Progenitor cell of endocrine pancreas (in vitro differentiated cells): ENCODE data around the gene SNAPIN. TPM values are rescaled to one million over a fixed set of nuclear protein-coding genes. Genes with fewer than 3 reads are reported as not detected.

Experiments
- DNase-seq: peaks from one replicate; pipeline ENCODE4 v3.0.0; 2021; ENCODE audit warnings: low spot score; ENCODE audit not compliant: unreplicated experiment
- H3K27ac Mint-ChIP-seq: 2 replicates; pipeline ENCODE4 v1.8.0; 2021; ENCODE audit warnings: mild to moderate bottlenecking, moderate library complexity, mixed read lengths
- H3K27me3 Mint-ChIP-seq: 2 replicates; pipeline ENCODE4 v1.8.0; 2021; ENCODE audit warnings: mixed read lengths
- H3K36me3 Mint-ChIP-seq: 2 replicates; pipeline ENCODE4 v1.8.0; 2022; ENCODE audit warnings: mixed read lengths; ENCODE audit not compliant: insufficient read depth
- H3K4me1 Mint-ChIP-seq: 2 replicates; pipeline ENCODE4 v1.8.0; 2021; ENCODE audit warnings: low read depth, mixed read lengths
- H3K4me3 Mint-ChIP-seq: 2 replicates; pipeline ENCODE4 v1.8.0; 2021; ENCODE audit warnings: low read depth, mild to moderate bottlenecking, moderate library complexity, mixed read lengths
- H3K9me3 Mint-ChIP-seq: 2 replicates; pipeline ENCODE4 v1.8.0; 2021; ENCODE audit warnings: low read depth, mixed read lengths
- CTCF ChIP-seq: fragments of 200-600 bp; sonication (generic); IDR thresholded peaks from one replicate; pipeline ENCODE4 v1.5.0; 2021; ENCODE audit warnings: antibody characterized with exemption, mild to moderate bottlenecking; ENCODE audit not compliant: unreplicated experiment
- total RNA-seq: library from RNA; stranded (reverse); gene quantifications from 2 replicates; pipeline ENCODE4 v1.2.1, GENCODE V29; 2021

Gene SNAPIN
- total RNA-seq, 1 donor from 2014 or later = 38.0 TPM

- TF ChIP-seq CTCF = no peak
- no peak overlapping the region for H3K27ac Mint-ChIP-seq
- H3K36me3 Mint-ChIP-seq = peaks cover 13% of the 10 kb centered on the region
- H3K9me3 Mint-ChIP-seq = no peaks in the 10 kb centered on the region
- H3K4me1 Mint-ChIP-seq = peaks cover 1% of the 10 kb centered on the region
- DNase-seq = no peak
- H3K27me3 Mint-ChIP-seq = no peaks in the 10 kb centered on the region
- H3K4me3 Mint-ChIP-seq = no peak overlapping the region
Measured at GRCh38 chr1:153619171-153619570, 39.3 kb upstream of the SNAPIN start.

GRCh38 chr1:153623101-153623500 is 35.4 kb upstream of the SNAPIN start:
- Mint-ChIP-seq H3K4me1 (peaks cover 20% of the 10 kb centered on the region), H3K4me3 (no peak overlapping the region), H3K9me3 (no peaks in the 10 kb centered on the region), H3K27ac (peak overlapping the region; percentile 33), H3K27me3 (no peaks in the 10 kb centered on the region), H3K36me3 (peaks cover 15% of the 10 kb centered on the region)
- TF ChIP-seq CTCF = no peak
- DNase-seq = no peak

- DNase-seq = no peak
- Mint-ChIP-seq H3K4me1 (peaks cover 22% of the 10 kb centered on the region), H3K27ac (no peak overlapping the region), H3K27me3 (no peaks in the 10 kb centered on the region), H3K36me3 (peaks cover 10% of the 10 kb centered on the region), H3K4me3 (no peak overlapping the region), H3K9me3 (no peaks in the 10 kb centered on the region)
- TF ChIP-seq CTCF = no peak
Measured at GRCh38 chr1:153624965-153625611, 33.4 kb upstream of the SNAPIN start.

- no peaks in the 10 kb centered on the region for H3K27me3 Mint-ChIP-seq
- no peak for TF ChIP-seq CTCF
- peaks cover 32% of the 10 kb centered on the region for H3K4me1 Mint-ChIP-seq
- peaks cover 7% of the 10 kb centered on the region for H3K36me3 Mint-ChIP-seq
- peak overlapping the region; percentile 99 for H3K27ac Mint-ChIP-seq
- peak overlapping the region; percentile 92 for H3K4me3 Mint-ChIP-seq
- DNase-seq = no peak
- H3K9me3 Mint-ChIP-seq = no peaks in the 10 kb centered on the region
Measured at GRCh38 chr1:153626477-153626903, 32.0 kb upstream of the SNAPIN start.

- peak; percentile 85 for DNase-seq
- Mint-ChIP-seq H3K4me1 (peaks cover 34% of the 10 kb centered on the region), H3K27ac (peak within 1 kb of the TSS; percentile 99), H3K4me3 (peak within 1 kb of the TSS; percentile 92), H3K27me3 (no peaks in the 10 kb centered on the region), H3K36me3 (peaks cover 7% of the 10 kb centered on the region), H3K9me3 (no peaks in the 10 kb centered on the region)
- peak; percentile 84 for TF ChIP-seq CTCF
Measured at GRCh38 chr1:153626904-153627714, 31.4 kb upstream of the SNAPIN start, which contains the start of gene S100A13. S100A13 (minus strand) TSS chr1:153627505; CDS start chr1:153626472, 1,033 bp downstream.
